ENCODE measurements around the gene COG5.
A peak's percentile ranks its signal among the peaks of the same experiment; 100 is the strongest.

COG5 gene

GRCh38 chr7:107173691-107174406 lies 389.9 kb downstream of the COG5 start:
- H3K4me1 ChIP-seq (ENCODE audit: control insufficient read depth in 1 of 2, insufficient read depth in 2 of 2, low read length in 2 of 2) = peaks cover 11 to 54% of the 10 kb centered on the region in 2 donors
- peak overlapping the region in 1 of 2 donors; percentile 26 for H3K4me3 ChIP-seq (ENCODE audit: low read depth in 1 of 2, low read length in 2 of 2)
- no peaks in the 10 kb centered on the region for H3K27me3 ChIP-seq (ENCODE audit: low read depth, low read length)
- no peaks in the 10 kb centered on the region for H3K9me3 ChIP-seq (ENCODE audit: control insufficient read depth in 1 of 2, low read length in 2 of 2)
- H3K36me3 ChIP-seq (ENCODE audit: control insufficient read depth in 1 of 2, insufficient read depth in 2 of 2, low read length in 2 of 2) = peaks cover 0 to 13% of the 10 kb centered on the region in 2 donors
- peak overlapping the region; percentile 34 for H3K27ac ChIP-seq (ENCODE audit: low read length)

GRCh38 chr7:107173191-107173590 lies 390.5 kb downstream of the COG5 start:
- H3K4me3 ChIP-seq (ENCODE audit: low read depth in 1 of 2, low read length in 2 of 2) = peak overlapping the region in 1 of 2 donors; percentile 26

GRCh38 chr7:107172276-107173032 lies 391.3 kb downstream of the COG5 start:
- Histone ChIP-seq H3K27me3 (ENCODE audit: low read depth, low read length) (no peaks in the 10 kb centered on the region), H3K36me3 (ENCODE audit: control insufficient read depth in 1 of 2, insufficient read depth in 2 of 2, low read length in 2 of 2) (peaks cover 0 to 22% of the 10 kb centered on the region in 2 donors), H3K27ac (ENCODE audit: low read length) (peak overlapping the region; percentile 16), H3K4me3 (ENCODE audit: low read depth in 1 of 2, low read length in 2 of 2) (no peak overlapping the region), H3K9me3 (ENCODE audit: control insufficient read depth in 1 of 2, low read length in 2 of 2) (no peaks in the 10 kb centered on the region), H3K4me1 (ENCODE audit: control insufficient read depth in 1 of 2, insufficient read depth in 2 of 2, low read length in 2 of 2) (peaks cover 11 to 54% of the 10 kb centered on the region in 2 donors)

More at GRCh38 chr7:107173191-107173590, 390.5 kb downstream of the COG5 start:
- H3K9me3 ChIP-seq (ENCODE audit: control insufficient read depth in 1 of 2, low read length in 2 of 2) = no peaks in the 10 kb centered on the region
- no peak overlapping the region for H3K27ac ChIP-seq (ENCODE audit: low read length)
- H3K36me3 ChIP-seq (ENCODE audit: control insufficient read depth in 1 of 2, insufficient read depth in 2 of 2, low read length in 2 of 2) = peaks cover 0 to 15% of the 10 kb centered on the region in 2 donors
- peaks cover 11 to 54% of the 10 kb centered on the region in 2 donors for H3K4me1 ChIP-seq (ENCODE audit: control insufficient read depth in 1 of 2, insufficient read depth in 2 of 2, low read length in 2 of 2)
- no peaks in the 10 kb centered on the region for H3K27me3 ChIP-seq (ENCODE audit: low read depth, low read length)

GRCh38 chr7:107171496-107171895 lies 392.2 kb downstream of the COG5 start:
- Histone ChIP-seq H3K9me3 (ENCODE audit: control insufficient read depth in 1 of 2, low read length in 2 of 2) (no peaks in the 10 kb centered on the region), H3K4me3 (ENCODE audit: low read depth in 1 of 2, low read length in 2 of 2) (no peak overlapping the region), H3K27ac (ENCODE audit: low read length) (peak overlapping the region; percentile 16), H3K27me3 (ENCODE audit: low read depth, low read length) (no peaks in the 10 kb centered on the region), H3K36me3 (ENCODE audit: control insufficient read depth in 1 of 2, insufficient read depth in 2 of 2, low read length in 2 of 2) (peaks cover 0 to 25% of the 10 kb centered on the region in 2 donors), H3K4me1 (ENCODE audit: control insufficient read depth in 1 of 2, insufficient read depth in 2 of 2, low read length in 2 of 2) (peaks cover 11 to 46% of the 10 kb centered on the region in 2 donors)

- Histone ChIP-seq H3K27me3 (ENCODE audit: low read depth, low read length) (no peaks in the 10 kb centered on the region), H3K4me1 (ENCODE audit: control insufficient read depth in 1 of 2, insufficient read depth in 2 of 2, low read length in 2 of 2) (peaks cover 11 to 43% of the 10 kb centered on the region in 2 donors), H3K27ac (ENCODE audit: low read length) (peak overlapping the region; percentile 95), H3K9me3 (ENCODE audit: control insufficient read depth in 1 of 2, low read length in 2 of 2) (no peaks in the 10 kb centered on the region), H3K36me3 (ENCODE audit: control insufficient read depth in 1 of 2, insufficient read depth in 2 of 2, low read length in 2 of 2) (peaks cover 0 to 25% of the 10 kb centered on the region in 2 donors), H3K4me3 (ENCODE audit: low read depth in 1 of 2, low read length in 2 of 2) (peak overlapping the region; percentile 64 to 95)
Observed at GRCh38 chr7:107170051-107170915, 393.4 kb downstream of the COG5 start.

- Histone ChIP-seq H3K4me1 (ENCODE audit: control insufficient read depth in 1 of 2, insufficient read depth in 2 of 2, low read length in 2 of 2) (peaks cover 8 to 34% of the 10 kb centered on the region in 2 donors), H3K36me3 (ENCODE audit: control insufficient read depth in 1 of 2, insufficient read depth in 2 of 2, low read length in 2 of 2) (peaks cover 0 to 25% of the 10 kb centered on the region in 2 donors), H3K27ac (ENCODE audit: low read length) (peak overlapping the region; percentile 95), H3K4me3 (ENCODE audit: low read depth in 1 of 2, low read length in 2 of 2) (peak overlapping the region; percentile 64 to 95), H3K27me3 (ENCODE audit: low read depth, low read length) (no peaks in the 10 kb centered on the region), H3K9me3 (ENCODE audit: control insufficient read depth in 1 of 2, low read length in 2 of 2) (no peaks in the 10 kb centered on the region)
Observed at GRCh38 chr7:107169120-107170050, 394.3 kb downstream of the COG5 start.

GRCh38 chr7:107168233-107169119 lies 395.2 kb downstream of the COG5 start, which contains the start of gene HBP1:
Gene HBP1, plus strand, starts transcription at chr7:107169003. Its CDS starts 10,891 bp downstream, at chr7:107179894.
- no peaks in the 10 kb centered on the region for H3K27me3 ChIP-seq (ENCODE audit: low read depth, low read length)
- H3K27ac ChIP-seq (ENCODE audit: low read length) = peak within 1 kb of the TSS; percentile 99
- no peaks in the 10 kb centered on the region for H3K9me3 ChIP-seq (ENCODE audit: control insufficient read depth in 1 of 2, low read length in 2 of 2)
- H3K36me3 ChIP-seq (ENCODE audit: control insufficient read depth in 1 of 2, insufficient read depth in 2 of 2, low read length in 2 of 2) = peaks cover 0 to 25% of the 10 kb centered on the region in 2 donors
- peaks cover 1 to 25% of the 10 kb centered on the region in 2 donors for H3K4me1 ChIP-seq (ENCODE audit: control insufficient read depth in 1 of 2, insufficient read depth in 2 of 2, low read length in 2 of 2)
- peak within 1 kb of the TSS; percentile 70 to 95 for H3K4me3 ChIP-seq (ENCODE audit: low read depth in 1 of 2, low read length in 2 of 2)

GRCh38 chr7:107167483-107168232 lies 396.1 kb downstream of the COG5 start:
- Histone ChIP-seq H3K27ac (ENCODE audit: low read length) (peak overlapping the region; percentile 99), H3K4me3 (ENCODE audit: low read depth in 1 of 2, low read length in 2 of 2) (peak overlapping the region; percentile 70 to 87), H3K9me3 (ENCODE audit: control insufficient read depth in 1 of 2, low read length in 2 of 2) (no peaks in the 10 kb centered on the region), H3K27me3 (ENCODE audit: low read depth, low read length) (no peaks in the 10 kb centered on the region), H3K4me1 (ENCODE audit: control insufficient read depth in 1 of 2, insufficient read depth in 2 of 2, low read length in 2 of 2) (peaks cover 0 to 18% of the 10 kb centered on the region in 2 donors), H3K36me3 (ENCODE audit: control insufficient read depth in 1 of 2, insufficient read depth in 2 of 2, low read length in 2 of 2) (peaks cover 0 to 25% of the 10 kb centered on the region in 2 donors)

GRCh38 chr7:107166736-107167426 lies 396.8 kb downstream of the COG5 start:
- Histone ChIP-seq H3K4me1 (ENCODE audit: control insufficient read depth in 1 of 2, insufficient read depth in 2 of 2, low read length in 2 of 2) (peaks cover 0 to 12% of the 10 kb centered on the region in 2 donors), H3K27ac (ENCODE audit: low read length) (peak overlapping the region; percentile 99), H3K27me3 (ENCODE audit: low read depth, low read length) (no peaks in the 10 kb centered on the region), H3K36me3 (ENCODE audit: control insufficient read depth in 1 of 2, insufficient read depth in 2 of 2, low read length in 2 of 2) (peaks cover 0 to 25% of the 10 kb centered on the region in 2 donors), H3K9me3 (ENCODE audit: control insufficient read depth in 1 of 2, low read length in 2 of 2) (no peaks in the 10 kb centered on the region), H3K4me3 (ENCODE audit: low read depth in 1 of 2, low read length in 2 of 2) (peak overlapping the region; percentile 70 to 87)
